Stimulated activated CD4-positive, alpha-beta T cell treated with anti-CD3 and anti-CD28 coated beads, TNF-alpha, amount 100 ng/mL, for 4 hours (primary cell): ENCODE data around the gene GNE.
A peak's percentile ranks its signal among the peaks of the same experiment; 100 is the strongest.
"Not testable (repeated sequence)": the region's sequence is repeated elsewhere in the genome, so short reads cannot be mapped to it uniquely, and the experiment has no call there.

Experiments used
- DNase-seq, 3 experiments: peaks; one replicate each; pipeline ENCODE4 v3.0.0-alpha.2; 2020; ENCODE audit warnings: low read depth in 3 of 3

The GNE gene, protein sequence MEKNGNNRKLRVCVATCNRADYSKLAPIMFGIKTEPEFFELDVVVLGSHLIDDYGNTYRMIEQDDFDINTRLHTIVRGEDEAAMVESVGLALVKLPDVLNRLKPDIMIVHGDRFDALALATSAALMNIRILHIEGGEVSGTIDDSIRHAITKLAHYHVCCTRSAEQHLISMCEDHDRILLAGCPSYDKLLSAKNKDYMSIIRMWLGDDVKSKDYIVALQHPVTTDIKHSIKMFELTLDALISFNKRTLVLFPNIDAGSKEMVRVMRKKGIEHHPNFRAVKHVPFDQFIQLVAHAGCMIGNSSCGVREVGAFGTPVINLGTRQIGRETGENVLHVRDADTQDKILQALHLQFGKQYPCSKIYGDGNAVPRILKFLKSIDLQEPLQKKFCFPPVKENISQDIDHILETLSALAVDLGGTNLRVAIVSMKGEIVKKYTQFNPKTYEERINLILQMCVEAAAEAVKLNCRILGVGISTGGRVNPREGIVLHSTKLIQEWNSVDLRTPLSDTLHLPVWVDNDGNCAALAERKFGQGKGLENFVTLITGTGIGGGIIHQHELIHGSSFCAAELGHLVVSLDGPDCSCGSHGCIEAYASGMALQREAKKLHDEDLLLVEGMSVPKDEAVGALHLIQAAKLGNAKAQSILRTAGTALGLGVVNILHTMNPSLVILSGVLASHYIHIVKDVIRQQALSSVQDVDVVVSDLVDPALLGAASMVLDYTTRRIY

DNA sequence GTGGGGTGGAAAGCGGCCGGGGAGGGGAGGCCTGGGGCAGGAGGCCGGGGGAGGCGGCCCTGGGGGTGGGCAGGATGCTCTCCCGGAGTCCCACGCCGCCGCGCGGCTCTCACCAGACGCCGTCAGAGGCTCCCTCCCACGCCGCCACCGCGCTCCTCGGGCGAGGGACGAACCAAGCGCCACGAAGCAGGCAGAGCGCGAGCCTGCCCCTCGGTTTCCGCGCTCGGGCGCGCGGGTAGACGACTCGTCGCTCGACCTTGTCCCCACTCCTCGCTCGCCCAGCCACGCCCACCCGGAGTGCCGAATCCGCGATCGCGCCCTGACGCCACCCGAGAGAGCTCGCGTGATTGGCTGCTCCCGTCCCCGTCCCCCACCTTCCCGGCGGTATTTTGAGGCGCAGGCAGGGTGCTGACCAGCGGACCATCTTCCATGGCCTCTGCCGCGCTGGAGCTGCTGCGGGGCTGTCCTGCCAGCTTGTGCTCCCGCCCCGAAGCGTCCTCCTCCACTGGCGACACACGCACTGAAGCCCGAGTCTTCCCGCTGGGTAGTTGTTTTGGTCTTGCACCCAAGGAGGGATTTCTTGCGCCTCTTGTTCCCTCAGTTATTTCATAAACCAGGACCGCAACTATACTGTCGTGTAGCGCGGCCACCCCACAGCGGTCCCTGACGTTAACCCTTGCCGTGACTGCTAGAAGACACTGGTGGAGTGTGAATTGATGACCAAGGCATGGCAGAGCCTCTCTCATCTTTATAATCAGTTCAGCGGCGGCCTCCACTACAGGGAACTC, at the start of gene GNE:
GNE (minus strand) TSS at position 241 of the 788 bp plus-strand sequence. CDS start 9,093 bp downstream, outside the sequence.
- peak; percentile 97 to 98 (median 98) for DNase-seq

DNA sequence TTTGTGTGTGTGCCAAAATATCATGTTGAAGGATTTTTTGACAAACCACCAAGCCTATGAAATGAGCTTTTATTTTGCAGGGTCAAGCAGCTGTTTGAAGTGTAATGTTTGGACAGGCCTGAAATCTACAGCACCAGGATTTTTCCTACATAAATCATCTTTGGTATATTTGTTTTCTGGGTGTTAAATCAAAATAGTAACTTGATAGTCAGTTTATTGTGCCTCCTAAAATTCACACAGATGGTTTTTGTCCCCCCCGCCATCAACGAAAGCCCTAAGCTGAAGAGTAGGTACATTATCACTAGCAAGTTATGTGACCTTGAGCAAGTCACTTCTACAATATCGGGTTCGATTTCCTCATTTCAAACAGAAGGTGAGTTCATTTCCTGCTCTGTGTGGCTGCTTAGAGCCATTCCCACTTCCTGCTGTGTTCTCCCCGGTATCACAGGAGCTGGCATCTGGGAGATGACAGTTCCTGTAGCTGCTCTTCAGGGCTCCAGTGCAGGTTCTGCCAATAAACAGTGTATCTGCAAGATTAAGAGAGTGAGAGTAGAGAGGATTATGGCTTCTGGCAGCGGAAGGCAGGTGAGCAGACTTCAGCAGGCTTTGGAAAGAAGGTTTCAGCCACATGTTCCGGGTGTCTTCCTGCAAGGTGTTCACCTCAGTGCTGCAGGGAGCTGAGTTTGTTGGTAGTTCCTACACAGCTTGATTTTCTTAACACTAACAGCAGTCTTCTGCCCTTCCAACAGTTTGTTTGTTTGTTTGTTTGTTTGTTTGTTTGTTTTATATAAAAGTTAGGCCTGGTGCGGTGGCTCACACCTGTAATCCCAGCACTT, 48.4 kb upstream of the GNE start:
- DNase-seq = no peak

DNA sequence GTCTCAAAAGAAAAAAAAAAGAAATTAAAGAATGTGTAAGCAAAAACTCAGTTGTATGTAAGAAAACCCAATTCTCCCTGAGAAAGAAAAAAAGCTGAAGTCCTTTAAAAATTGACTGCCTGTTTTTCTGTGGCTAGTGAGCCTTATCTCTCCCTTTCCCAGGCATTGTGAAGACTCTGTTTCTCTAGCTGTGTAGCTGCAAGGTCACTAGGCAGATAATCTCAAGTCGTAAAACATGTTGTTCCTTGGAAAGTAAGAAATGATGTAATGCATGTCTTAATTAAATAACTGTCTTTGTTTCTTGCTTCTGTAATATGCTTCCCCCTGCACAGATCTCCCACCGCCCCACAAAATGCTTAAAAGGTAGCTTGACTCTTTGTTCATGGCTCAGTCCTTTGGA, 46.1 kb upstream of the GNE start:
- not testable (repeated sequence) for DNase-seq

DNA sequence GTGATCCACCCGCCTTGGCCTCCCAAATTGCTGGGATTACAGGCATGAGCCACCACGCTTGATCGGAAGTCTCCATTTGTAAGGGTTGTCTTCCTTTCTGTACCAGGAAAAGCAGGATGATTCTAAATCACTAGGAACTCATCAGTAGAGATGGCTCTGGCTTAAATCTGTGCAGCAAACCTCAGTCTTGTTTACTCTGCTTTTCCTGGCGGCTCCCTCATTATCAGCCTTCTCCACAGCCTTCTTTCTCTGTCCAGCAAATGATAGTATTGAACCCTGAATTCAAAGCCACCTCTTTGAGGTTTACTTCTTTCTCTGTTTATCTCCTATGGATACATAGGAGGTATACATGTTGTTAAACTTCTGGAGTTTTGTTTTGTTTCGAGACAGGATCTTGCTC, 43.0 kb upstream of the GNE start:
- no peak for DNase-seq

DNA sequence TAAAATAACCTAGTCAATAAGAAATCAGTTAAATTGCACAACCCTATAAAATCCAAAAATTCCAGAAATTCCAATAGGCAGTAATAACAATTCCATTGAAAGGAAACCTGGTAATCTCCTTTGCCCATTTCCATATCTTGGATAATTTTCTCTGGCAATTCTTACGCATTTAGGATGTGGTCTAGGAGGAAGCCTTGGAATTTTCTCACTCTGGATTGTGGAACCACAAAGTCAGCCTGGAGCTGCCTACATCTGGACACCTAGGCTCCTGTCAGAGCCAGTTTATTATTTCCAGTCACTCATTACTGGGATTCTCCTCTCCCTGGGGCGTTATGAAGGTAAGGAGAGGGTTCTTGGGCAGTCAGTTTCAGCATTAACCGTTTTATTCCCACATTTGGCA, 40.3 kb upstream of the GNE start:
- DNase-seq = no peak

DNA sequence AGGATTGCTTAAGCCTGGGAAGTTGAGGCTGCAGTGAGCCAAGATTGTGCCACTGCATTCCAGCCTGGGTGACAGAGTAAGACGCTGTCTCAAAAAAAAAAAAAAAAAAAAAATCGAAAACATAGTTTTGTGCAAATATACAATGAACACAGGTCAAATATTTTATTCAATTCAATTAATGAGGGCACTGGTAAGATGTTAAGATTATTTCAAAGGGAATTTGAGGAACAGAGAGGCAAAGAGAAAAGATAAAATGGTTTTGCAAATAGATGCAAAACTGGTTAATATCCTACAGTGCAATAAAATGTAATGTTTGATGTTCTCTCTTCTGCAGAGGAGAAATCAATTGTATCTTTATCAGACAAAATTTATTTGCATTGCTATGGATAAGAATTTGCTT, 39.5 kb upstream of the GNE start:
- no peak for DNase-seq

DNA sequence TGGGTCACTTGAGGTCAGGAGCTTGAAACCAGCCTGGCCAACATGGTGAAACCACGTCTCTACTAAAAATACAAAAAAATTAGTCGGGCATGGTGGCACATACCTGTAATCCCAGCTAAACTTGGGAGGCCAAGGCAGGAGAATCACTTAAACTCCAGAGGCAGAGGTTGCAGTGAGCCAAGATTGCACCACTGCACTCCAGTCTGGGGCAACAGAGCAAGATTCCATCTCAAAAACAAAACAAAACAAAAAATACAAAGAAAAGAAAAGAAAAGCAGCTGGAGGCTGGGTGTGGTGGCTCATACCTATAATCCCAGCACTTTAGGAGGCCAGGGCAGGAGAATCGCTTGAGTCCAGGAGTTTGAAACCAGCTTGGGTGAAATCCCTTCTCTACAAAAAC, 36.7 kb upstream of the GNE start:
- DNase-seq = not testable (repeated sequence)

DNA sequence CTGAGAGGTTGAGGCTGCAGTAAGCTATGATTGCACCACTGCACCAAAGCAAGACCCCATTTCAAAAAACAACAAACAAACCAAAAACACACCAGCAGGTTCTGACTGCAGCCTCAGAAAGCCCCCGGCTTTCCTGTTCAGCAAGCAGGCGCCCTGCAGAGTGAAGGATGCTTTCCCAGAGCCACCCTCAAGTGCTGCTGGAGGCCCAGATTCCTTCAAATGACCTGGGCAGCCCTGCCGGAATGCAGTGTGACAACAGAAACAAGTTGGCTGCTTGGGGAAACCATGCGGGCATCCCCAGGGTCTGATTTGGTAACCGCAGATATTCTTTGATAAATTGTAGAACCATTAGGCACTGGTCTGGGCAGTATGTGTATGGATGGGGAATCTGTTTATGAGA, 35.7 kb upstream of the GNE start:
- DNase-seq = no peak

DNA sequence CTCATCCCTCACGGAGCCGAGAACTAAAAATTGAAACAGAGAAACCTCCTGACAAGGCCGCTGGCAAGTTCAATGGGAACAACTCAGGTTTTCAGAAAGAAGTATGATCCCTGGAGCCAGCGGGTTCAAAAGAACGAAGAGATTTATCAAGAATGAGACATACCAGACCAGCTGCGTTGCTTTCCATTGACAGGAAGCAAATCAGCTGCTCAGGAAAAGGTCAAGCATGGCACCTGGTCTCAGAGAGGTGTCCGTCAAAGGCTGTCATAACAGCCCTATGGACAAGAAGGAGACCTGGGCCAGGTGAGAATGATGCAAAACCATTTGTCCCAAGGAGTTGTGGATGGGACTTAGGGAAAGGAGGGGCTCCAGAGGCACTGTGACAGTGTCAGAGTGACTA, 34.9 kb upstream of the GNE start:
- DNase-seq = no peak

DNA sequence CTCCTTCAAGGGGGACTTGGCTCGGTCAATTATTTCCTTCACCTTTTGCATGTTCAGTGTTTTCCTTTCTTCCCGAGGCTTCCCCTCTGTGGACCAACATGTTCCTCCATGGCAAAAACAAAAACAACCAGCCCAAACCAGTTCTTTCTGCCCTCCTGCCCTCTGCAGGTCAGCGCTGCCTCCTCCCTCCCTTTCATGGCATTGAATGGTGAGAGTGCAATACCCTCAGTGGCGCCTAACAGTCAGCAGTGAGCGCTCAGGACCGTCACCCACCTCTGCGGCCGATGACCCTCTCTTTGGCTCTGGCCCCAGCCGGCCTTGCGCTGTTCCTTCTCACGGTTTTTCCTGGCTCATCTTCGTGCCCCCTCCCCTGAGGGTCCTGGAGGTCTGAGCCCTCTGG, 34.4 kb upstream of the GNE start:
- no peak for DNase-seq

DNA sequence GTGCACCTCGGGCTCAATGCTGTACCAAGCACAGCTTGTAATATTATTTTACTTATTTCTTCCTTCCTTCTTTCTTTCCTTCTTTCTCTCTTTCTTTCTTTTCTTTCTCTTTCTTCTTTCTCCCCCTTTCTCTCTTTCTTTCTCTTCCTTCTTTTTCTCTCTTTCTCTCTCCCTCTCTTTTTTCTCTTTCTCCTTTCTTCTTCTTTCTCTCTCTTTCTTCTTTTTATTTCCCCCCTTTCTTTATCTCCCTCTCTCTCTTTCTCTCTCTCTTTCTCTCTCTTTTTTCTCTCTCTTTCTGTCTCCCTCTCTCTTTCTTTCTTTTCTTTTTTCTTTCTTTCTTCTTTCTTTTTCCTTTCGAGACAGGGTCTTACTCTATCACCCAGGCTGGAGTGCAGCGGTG, 32.7 kb upstream of the GNE start:
- no peak for DNase-seq

DNA sequence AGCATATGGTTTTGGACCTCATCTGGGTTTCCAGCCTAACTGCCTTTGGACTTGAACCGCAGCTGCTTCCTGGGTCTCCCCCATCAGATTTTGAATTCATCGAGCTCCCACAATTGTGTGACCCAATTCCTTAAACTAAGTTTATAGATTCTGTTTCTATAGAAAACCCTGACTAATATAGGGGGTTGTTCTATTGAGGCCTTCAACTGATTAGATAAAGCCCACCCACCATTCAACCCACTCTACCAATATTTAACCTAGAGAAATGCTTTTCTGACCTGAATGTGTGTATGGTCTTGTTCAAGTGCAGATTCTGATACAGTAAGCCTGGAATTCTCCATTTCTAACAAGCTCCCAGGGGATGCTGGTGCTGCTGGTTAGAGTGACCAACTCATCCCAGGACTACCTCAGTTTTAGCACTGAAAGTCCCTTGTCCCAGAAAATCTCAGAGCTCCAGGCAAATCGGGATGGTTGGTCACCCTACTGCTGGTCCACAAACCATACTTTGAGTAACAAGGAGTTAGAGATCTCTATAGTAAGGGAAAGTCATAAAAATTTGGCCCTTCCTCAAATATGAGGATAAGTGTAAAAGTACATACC, 31.7 kb upstream of the GNE start:
- no peak for DNase-seq

DNA sequence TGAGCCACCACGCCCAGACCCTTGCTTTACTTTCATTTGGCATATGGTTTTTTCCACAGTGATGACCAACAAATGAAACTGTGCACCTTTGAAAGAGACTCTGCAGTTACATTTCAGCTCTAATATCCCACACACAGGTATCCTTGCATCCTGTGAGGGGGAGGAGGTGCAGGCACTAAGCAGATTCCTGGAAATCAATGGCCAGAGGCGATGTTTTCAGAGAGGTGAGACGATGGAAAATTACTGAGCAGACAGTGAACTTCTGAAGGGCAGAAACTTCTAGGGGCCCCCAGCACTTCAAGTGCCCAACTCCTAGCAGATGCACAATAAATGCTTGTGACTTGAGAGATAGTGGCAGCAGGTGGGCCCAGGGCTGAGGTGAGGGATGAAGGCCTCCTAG, 29.8 kb upstream of the GNE start:
- DNase-seq = no peak

DNA sequence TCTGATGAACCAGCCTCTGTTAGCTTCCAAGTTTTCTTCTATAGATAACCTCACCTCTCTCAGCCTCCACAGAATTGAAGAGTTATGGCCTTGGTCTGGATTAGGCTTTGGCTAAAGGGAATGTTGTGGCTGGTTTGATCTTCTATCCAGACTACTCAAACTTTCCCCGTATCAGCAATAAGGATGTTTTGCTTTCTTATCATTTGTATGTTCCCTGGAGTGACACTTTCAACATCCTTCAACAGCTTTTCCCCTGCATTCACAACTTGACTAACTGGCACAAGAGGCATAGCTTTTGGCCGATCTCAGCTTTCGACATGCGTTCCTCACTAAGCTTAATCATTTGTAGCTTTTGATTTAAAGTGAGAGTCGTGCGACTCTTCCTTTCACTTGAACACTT, 28.1 kb upstream of the GNE start:
- no peak for DNase-seq

DNA sequence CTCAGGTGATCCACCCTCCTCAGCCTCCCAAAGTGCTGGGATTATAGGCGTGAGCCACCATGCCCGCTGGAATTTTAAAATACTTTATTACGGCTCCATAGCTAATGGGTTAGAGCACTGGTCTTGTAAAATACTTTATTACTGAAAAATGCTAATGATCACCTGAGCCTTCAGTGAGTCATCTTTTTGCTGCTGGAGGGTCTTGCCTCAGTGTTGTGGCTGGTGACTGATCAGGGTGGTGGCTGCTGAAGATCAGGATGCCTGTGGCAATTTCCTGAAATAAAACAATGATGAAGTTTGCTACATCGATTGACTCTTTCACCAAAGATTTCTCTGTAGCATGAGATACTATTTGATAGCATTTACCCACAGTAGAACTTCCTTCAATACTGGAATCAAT, 26.0 kb upstream of the GNE start:
- DNase-seq = no peak

DNA sequence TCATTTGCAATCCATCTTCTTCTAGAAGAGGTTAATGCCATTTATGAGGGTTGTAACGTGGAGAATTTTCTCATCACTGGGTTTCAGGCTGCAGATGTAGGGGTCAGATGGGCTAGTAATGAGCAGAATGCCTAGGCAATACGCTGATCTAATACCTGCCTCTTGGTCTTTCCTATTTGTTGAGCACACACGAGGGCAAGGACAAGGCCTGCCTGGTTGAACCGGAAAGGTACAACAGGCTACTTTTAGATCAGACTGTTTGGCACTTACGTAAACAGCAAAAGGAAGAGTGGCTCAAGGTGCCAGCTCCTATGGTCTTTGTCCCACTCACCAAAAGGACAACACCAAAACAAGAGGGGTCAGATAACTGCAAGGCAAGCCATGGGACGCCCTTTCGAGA, 24.0 kb upstream of the GNE start:
- no peak for DNase-seq

DNA sequence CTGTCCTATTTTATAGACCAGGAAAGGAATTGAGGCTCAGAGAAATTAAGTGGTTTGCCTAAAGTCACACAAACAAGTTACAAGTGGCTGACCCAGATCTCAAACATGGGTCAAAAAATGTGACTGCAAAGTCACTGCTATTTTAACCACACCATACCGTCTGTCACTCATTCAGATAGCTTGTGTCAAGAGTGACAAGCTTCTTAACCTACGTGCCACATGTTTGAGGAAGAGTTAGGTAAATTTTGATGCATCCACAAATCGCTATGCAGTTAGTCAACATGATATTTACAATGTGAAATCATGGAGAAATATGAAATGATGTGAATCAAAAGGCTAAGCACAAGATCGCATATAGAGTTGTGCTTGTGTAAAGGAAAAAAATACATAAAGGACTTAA, 22.7 kb upstream of the GNE start:
- no peak for DNase-seq

DNA sequence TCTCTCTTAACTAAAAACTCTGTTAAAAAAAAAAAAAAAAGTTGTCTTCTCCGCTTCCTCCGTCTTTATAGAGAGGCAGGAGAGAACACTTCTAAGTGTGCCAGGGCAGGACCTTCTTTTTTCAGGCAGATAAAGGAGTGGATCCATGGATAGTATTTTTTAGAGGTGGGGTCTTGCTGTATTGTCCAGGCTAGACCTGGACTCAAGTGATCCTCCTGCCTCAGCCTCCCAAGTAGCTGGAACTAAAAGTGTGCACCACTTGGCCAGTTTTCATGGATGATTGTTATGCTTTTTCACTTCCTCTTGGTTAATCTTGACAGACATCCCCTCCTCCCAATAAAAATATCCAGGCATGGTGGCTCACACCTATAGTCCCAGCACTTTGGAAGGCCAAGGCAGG, 20.0 kb upstream of the GNE start:
- DNase-seq = no peak

DNA sequence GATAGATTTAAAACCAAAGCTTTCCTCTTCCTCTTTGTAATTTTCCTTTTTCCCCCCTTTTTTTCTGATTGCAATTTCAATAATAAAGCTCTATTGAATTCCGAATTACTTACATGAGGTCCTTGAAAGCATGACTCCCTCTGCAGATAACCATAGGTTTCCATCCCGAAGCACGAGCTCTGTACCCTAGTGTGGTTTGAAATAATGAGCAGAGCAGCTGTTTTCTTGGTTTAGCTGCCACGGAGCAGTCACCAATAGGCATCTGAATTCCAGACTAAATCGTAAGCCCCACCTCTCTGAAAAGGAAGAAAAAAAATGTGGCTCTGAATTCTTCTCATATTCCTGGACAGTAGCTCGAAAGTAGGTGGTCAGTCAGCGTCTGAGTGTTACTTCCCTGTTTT, 18.5 kb upstream of the GNE start:
- DNase-seq = no peak

DNA sequence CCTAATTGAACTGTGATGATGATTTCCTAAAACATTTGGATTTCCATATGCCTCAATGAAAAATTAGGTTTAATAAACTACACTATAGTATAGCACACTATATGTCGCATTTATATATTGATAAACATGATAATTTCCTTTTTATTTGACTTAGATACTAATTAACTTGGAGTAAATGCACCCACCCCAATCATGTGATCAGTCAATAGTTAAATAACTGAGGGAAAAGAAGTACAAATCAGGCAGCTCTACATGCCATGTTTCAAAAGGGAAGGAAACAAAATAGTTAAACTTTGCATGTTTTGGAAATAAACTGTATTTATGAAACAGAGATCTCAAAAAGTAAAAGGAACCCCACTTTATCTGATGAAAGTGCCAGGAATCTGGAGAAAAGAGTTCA, 18.0 kb upstream of the GNE start:
- no peak for DNase-seq

DNA sequence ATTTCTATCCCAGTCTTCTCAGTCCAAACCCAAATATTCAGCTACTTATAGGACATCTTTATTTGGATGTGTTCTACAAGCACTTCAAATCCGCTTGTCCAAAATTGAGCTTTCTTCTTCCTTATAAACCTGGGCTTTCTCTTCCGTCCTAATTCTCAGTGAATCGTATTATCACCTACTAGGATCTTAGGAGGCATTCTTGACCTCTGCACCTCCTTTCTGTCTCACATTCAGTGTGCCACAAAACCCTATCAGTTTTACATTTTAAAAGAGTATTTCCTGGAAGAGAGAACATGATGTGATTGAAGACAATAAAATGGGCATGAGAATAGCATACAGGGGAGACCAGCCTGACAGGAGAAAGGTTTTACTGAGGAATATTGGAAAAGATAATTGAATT, 16.8 kb upstream of the GNE start:
- DNase-seq = no peak
